SK-N-MC (cell line): ENCODE results near the gene AADACL4.

Experiments
- EZH2 ChIP-seq: fragments of 200-600 bp; sonication (generic); IDR thresholded peaks from one replicate; pipeline ENCODE4 v1.6.1; 2017; ENCODE audit warnings: antibody characterized with exemption
- FOXP2 ChIP-seq: optimal IDR thresholded peaks from 2 replicates; pipeline ENCODE3; 2011; ENCODE audit warnings: mild to moderate bottlenecking, moderate library complexity; ENCODE audit not compliant: insufficient read depth; ENCODE audit errors: extremely low read length, control extremely low read depth
- POLR2AphosphoS5 ChIP-seq: IDR thresholded peaks from 2 replicates; pipeline ENCODE4 v1.6.1; 2012; ENCODE audit warnings: mild to moderate bottlenecking, low read depth, low read length, borderline replicate concordance

DNA sequence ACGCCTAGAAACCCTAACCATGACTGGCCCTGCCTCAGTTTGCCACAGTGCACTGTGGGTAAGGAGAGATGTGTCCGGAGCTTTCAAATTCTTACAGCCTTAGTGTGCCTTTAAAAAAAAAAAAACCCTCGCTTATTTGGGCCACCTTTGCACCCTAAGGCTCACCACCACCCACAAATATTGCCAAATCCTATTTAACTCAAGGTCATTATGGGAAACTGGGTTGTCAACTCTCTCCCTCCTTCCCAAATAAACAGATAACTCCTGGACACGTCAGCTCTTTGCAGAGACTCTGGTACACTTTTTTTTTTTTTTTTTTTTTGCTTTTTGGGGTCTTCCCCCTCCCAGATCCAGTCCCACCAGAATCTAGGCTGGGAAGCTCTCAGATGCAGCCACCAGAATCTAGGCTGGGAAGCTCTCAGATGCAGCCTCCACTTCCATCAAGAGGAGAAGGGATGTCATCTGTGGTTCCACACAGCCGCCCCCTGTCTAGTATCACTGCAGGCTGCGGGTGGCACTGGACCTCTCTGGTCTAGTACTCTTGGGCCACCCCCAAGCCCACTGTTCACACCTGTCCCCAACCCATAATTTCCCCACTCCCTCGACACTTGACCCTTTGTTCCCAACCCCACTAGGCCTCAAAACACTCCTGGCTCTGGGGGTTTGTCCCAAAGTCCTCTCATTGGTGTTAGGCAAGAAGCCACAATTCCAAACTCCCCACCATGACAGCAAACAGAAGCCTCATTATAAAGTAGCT, 29.3 kb upstream of the AADACL4 start:
- TF ChIP-seq EZH2: no peak
- no peak for TF ChIP-seq POLR2AphosphoS5
- TF ChIP-seq FOXP2: no peak
